GM18498 (cell line): ENCODE measurements around the gene DDA1.

Experiments
- ATAC-seq: cut with Tn5 transposase; IDR thresholded peaks from one replicate; pipeline ENCODE4 v1.9.1; 2021; ENCODE audit warnings: mild to moderate bottlenecking, moderate library complexity; ENCODE audit not compliant: unreplicated experiment

Gene DDA1

DNA sequence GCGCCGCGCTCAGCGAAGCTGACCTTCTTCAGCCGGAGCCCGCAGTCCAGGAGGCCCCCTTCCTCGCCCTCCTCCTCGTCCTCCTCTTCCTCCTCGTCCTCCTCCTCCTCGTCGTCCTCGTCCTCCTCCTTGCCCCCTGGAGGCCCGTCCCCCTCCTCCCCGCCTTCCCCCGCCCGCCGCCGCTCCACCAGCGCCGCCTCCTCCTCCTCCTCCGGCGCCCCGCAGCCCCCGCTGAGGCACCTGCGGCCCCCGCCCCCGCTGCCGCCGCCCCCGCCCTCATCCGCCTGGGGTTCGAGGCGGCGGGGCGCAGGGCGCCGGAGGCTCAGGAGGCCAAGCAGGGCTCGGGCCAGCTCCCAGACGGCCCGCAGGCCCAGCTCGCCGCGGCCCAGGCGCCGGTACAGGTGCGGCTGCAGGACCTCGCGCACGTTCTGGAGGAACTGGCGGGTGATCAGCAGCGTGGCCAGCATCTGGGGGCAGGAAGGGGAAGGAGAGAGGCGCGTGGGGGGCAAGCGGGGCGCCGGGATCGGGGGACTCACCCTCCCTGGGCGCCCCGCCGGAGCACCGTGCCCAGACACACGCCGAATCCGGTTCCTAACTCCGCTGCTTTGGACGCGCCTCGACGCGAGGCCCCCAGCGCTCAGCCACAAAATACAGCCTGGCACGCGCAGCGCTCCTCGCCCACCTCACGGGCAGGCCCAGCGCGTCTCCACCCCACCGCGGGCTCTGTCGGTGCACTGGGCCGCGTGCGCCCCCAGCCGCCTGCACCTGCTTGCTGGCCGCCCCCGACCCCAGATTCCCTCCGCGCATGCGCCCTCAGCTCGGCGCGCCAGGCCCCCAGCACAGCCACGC is 19.4 kb downstream of the DDA1 start:
- ATAC-seq, result no peak

- no peak for ATAC-seq
Measured at GRCh38 chr19:17329366-17330261, 20.3 kb downstream of the DDA1 start.

DNA sequence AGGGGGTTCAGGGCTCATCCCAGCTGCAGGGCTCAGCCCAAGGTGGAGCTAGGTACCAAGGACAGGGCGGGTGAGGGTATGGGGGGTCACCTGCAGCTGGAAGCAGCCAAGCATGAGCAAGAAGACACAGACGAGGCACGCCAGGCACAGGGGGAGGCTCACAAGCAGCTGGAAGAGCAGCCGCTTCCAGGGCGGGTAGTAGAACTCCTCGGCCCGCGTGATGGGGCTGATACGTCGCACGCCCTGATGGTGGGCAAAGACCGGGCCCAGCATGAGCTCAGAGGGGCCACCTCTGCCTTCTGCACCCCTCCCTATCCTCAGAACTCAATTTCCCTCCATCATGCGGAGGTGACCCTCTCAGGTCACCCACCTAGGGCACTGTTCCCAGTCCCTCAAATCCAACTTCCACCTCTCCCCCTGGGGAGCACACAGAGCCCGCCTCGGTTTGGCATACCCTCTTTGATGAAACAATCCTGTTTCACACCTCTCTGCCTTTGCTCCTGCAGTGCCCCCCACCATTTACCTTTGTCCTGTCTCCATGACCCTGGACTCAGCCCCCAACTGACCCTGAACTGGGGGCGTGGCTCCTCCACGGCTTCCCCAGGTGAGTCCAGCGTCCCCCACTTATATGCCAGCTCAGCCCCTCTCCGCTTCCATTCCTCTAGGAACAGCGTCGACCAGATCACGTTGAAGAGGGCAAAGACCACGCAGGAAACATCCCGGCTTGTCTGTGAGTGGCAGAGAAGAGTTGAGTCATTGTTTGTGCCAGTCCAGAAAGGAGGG is 21.1 kb downstream of the DDA1 start:
- ATAC-seq, result no peak

DNA sequence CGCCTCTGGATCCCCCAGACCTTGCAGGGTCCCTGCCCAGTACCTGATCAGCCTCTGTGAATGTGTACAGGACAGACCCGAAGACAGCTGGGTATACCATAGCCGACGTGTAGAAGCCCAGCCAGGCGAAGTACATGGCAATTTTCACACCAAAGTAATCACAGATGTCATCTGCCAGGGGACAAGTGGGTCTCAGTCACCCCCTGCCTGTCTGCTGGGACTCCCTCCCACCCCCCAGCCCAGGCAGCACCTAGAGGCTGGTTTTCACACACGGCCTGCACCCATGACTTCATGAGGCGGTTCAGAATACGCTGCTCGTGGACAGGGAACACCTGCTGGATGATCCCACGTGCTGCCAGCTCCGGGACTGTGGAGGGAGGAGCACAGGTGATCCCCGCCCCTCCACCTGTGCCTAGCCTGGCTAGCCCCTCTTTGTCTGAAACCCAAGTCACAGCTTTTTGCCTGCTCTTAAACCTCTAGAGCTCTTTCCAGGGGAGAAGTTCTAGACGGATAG is 21.7 kb downstream of the DDA1 start:
- no peak for ATAC-seq

GRCh38 chr19:17332360-17332676 is 23.0 kb downstream of the DDA1 start:
- no peak for ATAC-seq

- ATAC-seq, result no peak
Measured at GRCh38 chr19:17332677-17333581, 23.6 kb downstream of the DDA1 start.

GRCh38 chr19:17333611-17334413 is 24.4 kb downstream of the DDA1 start:
- ATAC-seq, result no peak

GRCh38 chr19:17334414-17335409 is 25.3 kb downstream of the DDA1 start, which contains the start of gene ANO8:
Gene ANO8, minus strand, starts transcription at chr19:17334855. Its CDS starts 185 bp downstream, at chr19:17334670.
- ATAC-seq, result peak; percentile 47

DNA sequence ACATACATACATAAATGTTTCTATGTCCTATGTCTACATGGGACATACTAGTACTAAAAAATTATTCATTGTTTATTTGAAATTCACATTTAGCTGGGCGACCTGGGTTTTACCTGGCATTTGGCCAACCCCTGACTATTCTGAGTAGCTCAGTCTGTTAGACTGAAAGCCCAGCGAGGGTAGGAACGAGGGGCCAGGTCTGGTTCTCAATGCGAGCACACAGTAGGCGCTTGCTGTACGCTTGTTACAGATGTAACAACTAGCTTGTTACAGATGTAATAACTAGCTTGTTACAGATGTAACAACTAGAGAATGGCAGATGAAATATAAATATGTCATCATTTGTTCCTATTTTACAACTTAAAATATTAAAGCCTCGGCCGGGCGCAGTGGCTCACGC is 26.2 kb downstream of the DDA1 start:
- ATAC-seq, result no peak

DNA sequence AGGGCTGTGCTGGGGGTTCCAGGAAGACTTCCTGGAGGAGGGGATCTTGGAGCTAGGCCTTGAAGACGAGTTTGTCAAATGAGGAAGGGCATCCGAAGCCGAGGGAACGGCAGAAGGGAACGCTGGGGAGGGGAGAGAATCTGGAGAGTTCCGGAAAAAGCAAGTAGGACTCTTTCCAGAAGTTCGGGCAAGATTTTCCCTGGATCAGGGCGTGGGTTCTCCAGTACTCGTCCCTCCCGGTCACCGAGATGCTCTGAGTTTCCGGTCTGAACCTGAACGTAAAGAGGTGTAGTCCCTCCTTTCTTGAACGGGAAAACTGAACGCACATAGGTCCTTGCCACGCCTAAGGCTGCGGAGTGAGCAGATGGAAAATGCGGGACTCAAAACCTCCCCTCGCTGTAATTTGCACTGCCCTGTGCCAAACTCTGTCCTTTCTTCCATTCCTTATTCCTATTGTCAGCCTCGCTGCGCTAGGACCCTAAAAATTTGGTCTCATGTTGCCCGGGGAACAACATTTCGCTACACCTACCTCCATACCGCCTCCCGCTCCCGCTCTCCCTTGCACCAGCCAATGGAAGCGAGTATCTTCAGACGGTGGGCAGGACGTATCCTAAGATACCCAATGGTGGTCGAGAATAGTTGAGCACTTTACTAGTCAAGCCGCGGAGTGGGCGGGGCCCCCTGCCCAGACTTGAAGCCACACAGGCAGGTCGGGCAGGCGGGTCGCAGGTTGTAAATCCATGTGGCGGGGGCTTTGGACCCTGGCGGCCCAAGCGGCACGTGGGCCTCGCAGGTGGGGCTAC is 27.7 kb downstream of the DDA1 start, which contains the start of gene GTPBP3:
GTPBP3 (plus strand) TSS at position 682 of the 803 bp plus-strand sequence; CDS start at position 741, 59 bp downstream.
- peak; percentile 80 for ATAC-seq

DNA sequence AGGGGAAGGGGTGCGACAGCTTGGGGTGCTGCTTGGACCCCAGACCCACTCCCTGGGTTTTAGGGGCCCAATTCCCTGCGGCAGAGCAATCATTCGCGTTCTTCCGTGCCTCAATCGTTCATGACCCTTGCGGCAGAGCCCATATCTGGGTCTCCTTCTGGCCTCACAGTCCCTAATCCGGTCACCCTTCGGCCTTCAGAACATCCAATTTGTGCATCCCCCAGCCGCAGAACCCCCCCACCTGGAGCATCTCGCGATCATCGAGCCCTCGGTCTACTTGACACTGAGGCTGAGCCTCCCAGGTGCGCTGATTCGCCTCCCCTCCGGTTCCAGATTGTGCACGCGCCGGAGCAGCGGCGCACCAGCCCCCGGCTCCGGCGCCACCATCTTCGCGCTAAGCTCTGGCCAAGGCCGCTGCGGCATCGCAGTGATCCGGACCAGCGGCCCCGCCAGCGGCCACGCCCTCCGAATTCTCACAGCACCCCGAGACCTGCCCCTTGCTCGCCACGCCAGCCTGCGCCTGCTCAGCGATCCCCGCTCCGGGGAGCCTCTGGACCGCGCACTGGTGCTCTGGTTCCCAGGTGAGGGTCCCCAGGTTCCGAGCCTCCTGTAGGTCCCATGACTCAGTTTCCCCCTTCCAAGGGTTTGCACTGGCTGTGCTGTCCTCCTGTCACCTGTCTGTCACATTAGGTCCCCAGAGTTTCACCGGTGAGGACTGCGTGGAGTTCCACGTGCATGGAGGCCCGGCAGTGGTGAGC is 28.5 kb downstream of the DDA1 start:
- no peak for ATAC-seq

- no peak for ATAC-seq
Measured at GRCh38 chr19:17338433-17339078, 29.2 kb downstream of the DDA1 start.

DNA sequence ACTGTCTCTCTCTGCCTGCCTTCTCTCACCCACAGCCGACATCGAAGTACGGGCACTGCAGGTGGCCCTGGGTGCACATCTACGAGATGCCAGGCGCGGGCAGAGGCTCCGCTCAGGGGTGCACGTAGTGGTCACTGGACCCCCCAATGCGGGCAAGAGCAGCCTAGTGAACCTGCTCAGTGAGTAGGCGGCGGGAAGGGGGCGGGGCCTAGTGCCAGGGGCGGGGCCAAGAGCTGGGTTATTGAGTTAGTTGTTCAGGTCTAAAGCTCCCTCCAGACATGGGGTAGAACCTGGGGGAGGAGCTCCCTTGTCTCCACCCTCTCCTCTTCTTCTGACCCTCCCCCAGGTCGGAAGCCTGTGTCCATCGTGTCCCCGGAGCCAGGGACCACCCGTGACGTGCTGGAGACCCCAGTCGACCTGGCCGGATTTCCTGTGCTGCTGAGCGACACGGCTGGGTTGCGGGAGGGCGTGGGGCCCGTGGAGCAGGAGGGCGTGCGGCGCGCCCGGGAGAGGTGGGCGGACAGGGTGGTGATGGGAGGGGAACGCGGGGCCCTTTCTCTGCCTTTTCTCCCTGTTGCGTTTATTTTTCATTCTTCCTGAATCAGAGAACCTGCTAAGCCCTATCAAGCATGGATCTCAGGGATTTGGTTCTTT is 29.9 kb downstream of the DDA1 start:
- no peak for ATAC-seq

GRCh38 chr19:17340302-17340870 is 31.0 kb downstream of the DDA1 start:
- no peak for ATAC-seq

DNA sequence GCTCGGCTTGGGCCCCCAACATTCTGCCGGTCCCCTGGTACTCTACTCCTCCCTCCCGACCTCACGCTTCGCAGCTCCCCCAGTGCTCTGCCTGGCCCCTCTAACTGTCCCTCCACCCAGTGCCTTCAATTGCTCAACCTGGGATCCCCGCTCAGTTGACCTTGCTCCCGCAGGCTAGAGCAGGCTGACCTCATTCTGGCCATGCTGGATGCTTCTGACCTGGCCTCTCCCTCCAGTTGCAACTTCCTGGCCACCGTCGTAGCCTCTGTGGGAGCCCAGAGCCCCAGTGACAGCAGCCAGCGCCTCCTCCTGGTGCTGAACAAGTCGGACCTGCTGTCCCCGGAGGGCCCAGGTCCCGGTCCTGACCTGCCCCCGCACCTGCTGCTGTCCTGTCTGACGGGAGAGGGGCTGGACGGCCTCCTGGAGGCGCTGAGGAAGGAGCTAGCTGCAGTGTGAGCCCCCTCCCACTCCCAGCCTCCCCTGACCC is 31.6 kb downstream of the DDA1 start:
- no peak for ATAC-seq
